Lower lobe of right lung (tissue), 2 donors: ENCODE data around the gene ITPK1. TPM values are rescaled to one million over a fixed set of nuclear protein-coding genes. Genes with fewer than 3 reads are reported as not detected.

Experiments
- ATAC-seq, 2 donors: fragments of 200-7000 bp; cut with Tn5 transposase; one replicate each; pipeline ENCODE4 v1.9.1; 2020 to 2022; ENCODE audit warnings: mild to moderate bottlenecking in 2 of 2, moderate library complexity in 2 of 2
- DNase-seq: peaks from one replicate; pipeline ENCODE4 v3.0.0-alpha.2; 2020
- H3K27ac ChIP-seq: fragments of 200-600 bp; one replicate; pipeline ENCODE4 v1.8.0; 2022
- H3K27me3 ChIP-seq: fragments of 200-600 bp; one replicate; pipeline ENCODE4 v1.8.0; 2022; ENCODE audit warnings: low read depth
- H3K36me3 ChIP-seq: fragments of 200-600 bp; one replicate; pipeline ENCODE4 v1.8.0; 2022; ENCODE audit warnings: mild to moderate bottlenecking
- H3K4me1 ChIP-seq: fragments of 200-600 bp; one replicate; pipeline ENCODE4 v1.8.0; 2022
- H3K4me3 ChIP-seq: fragments of 200-600 bp; one replicate; pipeline ENCODE4 v1.8.0; 2022; ENCODE audit warnings: mild to moderate bottlenecking
- H3K9me3 ChIP-seq: fragments of 200-600 bp; one replicate; pipeline ENCODE4 v1.8.0; 2022
- intact Hi-C: fragments of 100-400 bp; cut with DNase I; formaldehyde crosslinking; loops from one replicate; pipeline ENCODE4 v1.11.0; 2022
- total RNA-seq: library from RNA; stranded (reverse); fragmentation: NEBNext Ultra II Directional; extraction: Animal tissue kit (Norgen Biotek cat#: 25700); gene quantifications from one replicate; pipeline ENCODE4 v1.2.1, GENCODE V29; 2021
- TF ChIP-seq, protein P1 (sequence below): fragments of 200-600 bp; IDR thresholded peaks from one replicate; pipeline ENCODE4 v1.8.0; 2022; ENCODE audit warnings: antibody characterized with exemption, mild to moderate bottlenecking
- donor health status: DM: no; HTN: yes; CAD: no; lungs with severe emphysema.

The ITPK1 gene
- total RNA-seq, 1 donor from 2014 or later = 129 TPM

DNA sequence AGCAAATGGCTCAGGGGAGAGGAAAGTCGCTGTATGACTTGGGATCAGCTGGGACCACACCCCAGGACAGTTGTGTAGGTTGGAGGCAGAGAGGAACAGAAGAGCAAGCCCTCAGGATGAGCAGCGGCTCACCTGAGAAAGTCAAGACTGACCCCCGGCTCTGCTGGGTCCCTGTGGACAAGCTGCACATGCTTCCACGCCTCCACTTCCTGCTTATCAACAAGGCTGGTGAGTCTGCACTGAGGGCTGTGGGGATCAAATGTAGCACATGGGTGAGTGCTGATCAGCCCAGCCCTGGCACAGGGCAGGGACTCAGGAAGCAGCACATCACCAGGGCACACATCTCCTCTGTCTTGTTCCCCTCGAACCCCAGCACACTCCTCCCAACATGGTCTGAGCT is 100.7 kb downstream of the ITPK1 start:
- H3K4me1 ChIP-seq = peaks cover 23% of the 10 kb centered on the region
- intact Hi-C loops = no loop called here
- no peak for ATAC-seq

DNA sequence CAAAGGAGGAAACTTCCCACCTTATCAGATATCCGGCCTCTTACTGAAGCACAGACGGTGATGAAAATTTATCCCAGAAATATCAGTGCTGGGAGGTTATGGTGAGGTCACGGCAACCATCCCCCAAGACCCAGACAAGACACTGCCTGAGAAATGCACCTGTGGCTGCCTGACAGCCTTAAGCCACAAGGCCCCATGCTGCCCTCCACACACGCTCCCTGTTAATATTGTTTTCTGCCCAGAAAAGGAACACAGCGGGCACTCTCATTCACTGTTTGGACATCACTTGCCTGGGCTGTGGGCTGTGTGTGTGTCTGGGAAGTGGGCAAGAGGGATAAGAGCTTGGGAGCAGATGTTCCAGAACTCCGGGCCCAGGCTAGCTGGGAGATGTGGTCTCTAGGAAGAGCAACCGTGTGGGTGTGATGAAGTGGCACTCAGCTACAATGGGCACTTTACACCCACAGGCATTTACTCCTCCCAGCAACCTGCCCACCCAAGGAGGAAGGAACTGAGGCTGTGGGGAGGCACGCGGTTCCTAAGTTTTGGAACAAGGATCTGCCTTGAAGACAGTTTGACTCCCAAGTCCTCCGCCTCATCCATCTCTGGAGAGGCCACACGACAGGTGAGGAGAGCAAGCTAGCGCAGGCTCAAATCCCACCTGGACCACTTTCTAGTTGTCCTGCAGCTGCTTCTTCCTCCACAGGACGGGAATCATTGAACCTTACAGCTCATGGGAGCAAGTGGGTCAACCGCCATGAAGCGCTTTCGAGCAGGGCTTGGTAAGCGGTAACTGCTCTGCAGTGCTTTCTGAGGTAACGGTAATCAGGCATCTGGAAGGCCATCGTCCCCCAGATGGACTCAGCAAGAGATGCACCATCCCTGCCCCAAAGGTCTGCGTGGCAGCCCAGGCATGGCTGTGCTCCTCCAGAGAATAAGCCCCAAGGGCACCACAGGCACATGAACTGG is 101.4 kb downstream of the ITPK1 start:
- DNase-seq = no peak

More for the DNA sequence above, 100.7 kb downstream of the ITPK1 start:
- H3K9me3 ChIP-seq = no peaks in the 10 kb centered on the region
- H3K27ac ChIP-seq = no peak overlapping the region
- TF ChIP-seq, protein P1, sequence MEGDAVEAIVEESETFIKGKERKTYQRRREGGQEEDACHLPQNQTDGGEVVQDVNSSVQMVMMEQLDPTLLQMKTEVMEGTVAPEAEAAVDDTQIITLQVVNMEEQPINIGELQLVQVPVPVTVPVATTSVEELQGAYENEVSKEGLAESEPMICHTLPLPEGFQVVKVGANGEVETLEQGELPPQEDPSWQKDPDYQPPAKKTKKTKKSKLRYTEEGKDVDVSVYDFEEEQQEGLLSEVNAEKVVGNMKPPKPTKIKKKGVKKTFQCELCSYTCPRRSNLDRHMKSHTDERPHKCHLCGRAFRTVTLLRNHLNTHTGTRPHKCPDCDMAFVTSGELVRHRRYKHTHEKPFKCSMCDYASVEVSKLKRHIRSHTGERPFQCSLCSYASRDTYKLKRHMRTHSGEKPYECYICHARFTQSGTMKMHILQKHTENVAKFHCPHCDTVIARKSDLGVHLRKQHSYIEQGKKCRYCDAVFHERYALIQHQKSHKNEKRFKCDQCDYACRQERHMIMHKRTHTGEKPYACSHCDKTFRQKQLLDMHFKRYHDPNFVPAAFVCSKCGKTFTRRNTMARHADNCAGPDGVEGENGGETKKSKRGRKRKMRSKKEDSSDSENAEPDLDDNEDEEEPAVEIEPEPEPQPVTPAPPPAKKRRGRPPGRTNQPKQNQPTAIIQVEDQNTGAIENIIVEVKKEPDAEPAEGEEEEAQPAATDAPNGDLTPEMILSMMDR = no peak
- no peaks in the 10 kb centered on the region for H3K27me3 ChIP-seq
- DNase-seq = no peak
- no peak overlapping the region for H3K4me3 ChIP-seq
- H3K36me3 ChIP-seq = peaks cover 15% of the 10 kb centered on the region

GRCh38 chr14:93012951-93013719 is 102.6 kb downstream of the ITPK1 start:
- H3K27me3 ChIP-seq = no peaks in the 10 kb centered on the region
- H3K4me3 ChIP-seq = no peak overlapping the region
- H3K9me3 ChIP-seq = no peaks in the 10 kb centered on the region
- ATAC-seq (peak; percentile 47 to 58), DNase-seq (no peak)
- intact Hi-C loops = no loop called here
- TF ChIP-seq, protein P1 = no peak
- H3K36me3 ChIP-seq = peaks cover 15% of the 10 kb centered on the region
- H3K4me1 ChIP-seq = peaks cover 41% of the 10 kb centered on the region
- H3K27ac ChIP-seq = no peak overlapping the region

More for the DNA sequence above, 101.4 kb downstream of the ITPK1 start:
- H3K36me3 ChIP-seq = peaks cover 15% of the 10 kb centered on the region
- H3K4me1 ChIP-seq = peaks cover 28% of the 10 kb centered on the region
- ATAC-seq = no peak
- no peak overlapping the region for H3K27ac ChIP-seq
- no peaks in the 10 kb centered on the region for H3K27me3 ChIP-seq
- no peaks in the 10 kb centered on the region for H3K9me3 ChIP-seq
- H3K4me3 ChIP-seq = no peak overlapping the region
- TF ChIP-seq, protein P1 = no peak
- intact Hi-C loops = no loop called here

- intact Hi-C loops = no loop called here
- no peak overlapping the region for H3K27ac ChIP-seq
Observed at GRCh38 chr14:93012506-93012905, 103.2 kb downstream of the ITPK1 start.

More at GRCh38 chr14:93012506-93012905, 103.2 kb downstream of the ITPK1 start:
- H3K36me3 ChIP-seq = peaks cover 15% of the 10 kb centered on the region
- no peaks in the 10 kb centered on the region for H3K27me3 ChIP-seq
- no peaks in the 10 kb centered on the region for H3K9me3 ChIP-seq
- no peak overlapping the region for H3K4me3 ChIP-seq
- no peak for DNase-seq
- TF ChIP-seq, protein P1 = no peak
- H3K4me1 ChIP-seq = peaks cover 47% of the 10 kb centered on the region
- ATAC-seq = no peak
